ENCODE results near the gene CHI3L1.

Gene CHI3L1

GRCh38 chr1:203180611-203181330 is 5.7 kb downstream of the CHI3L1 start:
- DNase-seq = no peak

GRCh38 chr1:203179667-203180005 is 6.9 kb downstream of the CHI3L1 start:
- DNase-seq = no peak

- no peak for DNase-seq
Measured at GRCh38 chr1:203178821-203179666, 7.5 kb downstream of the CHI3L1 start.

DNA sequence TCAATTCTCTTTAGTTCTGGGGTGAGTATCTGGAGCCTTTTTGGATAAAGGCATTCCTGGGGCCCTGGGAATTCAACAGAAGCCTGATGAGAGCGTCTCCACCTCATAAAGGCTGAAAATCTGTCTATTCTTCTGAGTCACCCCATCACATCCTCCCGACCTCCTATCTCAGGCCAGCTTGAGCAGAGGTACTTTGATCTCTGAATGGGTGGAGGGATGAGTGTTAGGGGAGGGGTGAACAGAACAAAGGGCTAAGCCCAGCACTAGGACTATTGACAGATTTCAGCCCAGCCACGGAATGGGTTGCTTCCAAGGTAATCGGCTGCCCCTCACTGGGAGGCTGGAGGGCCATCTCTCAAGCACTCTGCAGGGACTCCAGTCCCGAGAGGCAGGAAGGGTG is 8.4 kb downstream of the CHI3L1 start:
- DNase-seq = no peak

- no peak for DNase-seq
Measured at GRCh38 chr1:203177470-203178039, 8.9 kb downstream of the CHI3L1 start.

DNA sequence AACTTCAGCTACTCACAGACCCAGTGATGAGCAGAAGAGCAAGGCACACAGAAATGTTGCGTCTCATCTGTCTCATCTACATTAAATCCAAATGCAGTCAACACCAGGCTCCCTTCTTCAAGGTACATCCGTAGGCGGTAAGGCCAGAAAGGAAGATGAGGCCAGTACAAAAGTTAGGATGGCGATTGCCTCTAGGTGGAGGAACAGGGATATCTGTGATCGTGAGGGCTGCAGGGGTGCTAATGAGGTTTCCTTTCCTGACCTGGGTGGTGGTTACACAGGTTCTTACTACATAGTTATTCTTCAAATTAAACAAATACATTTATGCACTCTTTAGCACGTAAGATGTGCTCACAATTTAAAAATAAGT is 9.5 kb downstream of the CHI3L1 start:
- no peak for DNase-seq

GRCh38 chr1:203176273-203177035 is 10.1 kb downstream of the CHI3L1 start:
- DNase-seq = no peak

GRCh38 chr1:203175827-203176241 is 10.7 kb downstream of the CHI3L1 start:
- no peak for DNase-seq

DNA sequence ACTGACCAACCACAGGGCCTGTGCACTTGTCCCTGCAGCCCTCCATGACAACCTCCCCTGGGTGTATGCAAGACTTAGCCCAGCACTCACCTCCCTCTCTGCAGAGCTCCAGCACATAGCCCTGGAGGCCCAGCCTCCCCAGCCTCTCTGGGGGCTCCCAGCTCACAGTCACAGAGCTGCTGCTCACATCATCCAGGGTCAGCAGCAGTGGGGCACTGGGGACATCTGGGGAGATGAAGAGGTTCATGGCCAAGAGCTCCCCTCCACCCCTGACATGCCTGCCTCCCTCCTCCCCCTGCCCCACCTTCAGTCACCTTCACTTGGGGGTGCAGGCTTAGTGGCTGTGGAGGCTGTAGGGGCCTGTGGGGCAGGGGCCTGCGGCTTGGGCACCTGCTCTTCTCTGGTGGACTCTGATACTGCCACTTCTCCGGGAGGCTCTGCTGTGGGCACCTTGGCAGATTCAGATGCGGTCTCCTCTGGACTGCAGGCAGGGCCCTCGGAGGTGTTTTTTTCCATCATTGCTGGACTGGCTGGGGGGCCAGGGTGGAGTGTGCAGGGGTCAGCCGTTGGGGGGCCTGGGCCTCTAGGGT is 11.2 kb downstream of the CHI3L1 start, which contains the start of gene MYBPH:
TSS of gene MYBPH (minus strand) at position 590 of the 590 bp plus-strand sequence. CDS start at position 519, 71 bp downstream.
- no peak for DNase-seq

DNA sequence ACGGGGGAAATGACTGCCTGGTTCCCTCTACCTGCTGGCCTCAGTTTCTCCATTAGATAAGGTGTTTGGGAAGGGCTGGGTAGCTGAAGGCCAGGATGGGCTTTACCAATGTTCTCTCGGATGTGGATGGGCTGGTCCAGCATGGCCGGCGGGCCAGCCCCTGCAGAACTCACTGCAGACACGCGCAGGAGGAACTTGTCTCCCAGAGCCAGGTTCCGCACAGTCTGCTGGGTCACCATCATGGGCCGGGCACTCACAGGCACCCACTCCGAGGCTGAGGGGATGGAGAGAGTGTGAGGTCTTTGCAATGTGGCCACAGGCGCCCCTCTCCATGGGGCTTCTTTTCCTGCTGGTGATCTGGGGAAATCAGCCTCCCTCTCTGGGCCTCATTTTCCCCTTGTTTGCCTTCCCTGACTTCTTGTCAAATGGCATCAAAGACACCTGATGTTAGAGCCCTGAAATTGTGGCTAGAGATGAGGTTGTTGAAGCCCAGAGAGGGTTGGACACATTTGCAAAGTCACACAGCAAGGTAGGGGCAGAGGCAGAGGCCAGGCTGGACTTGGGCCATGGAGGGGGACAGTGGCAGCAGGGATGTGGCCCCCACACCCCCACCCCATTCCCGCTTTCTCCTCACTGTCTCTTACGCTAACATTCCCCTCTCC is 12.0 kb downstream of the CHI3L1 start:
- no peak for DNase-seq

- no peak for DNase-seq
Measured at GRCh38 chr1:203173566-203173965, 12.9 kb downstream of the CHI3L1 start.

- no peak for DNase-seq
Measured at GRCh38 chr1:203173011-203173555, 13.4 kb downstream of the CHI3L1 start.

DNA sequence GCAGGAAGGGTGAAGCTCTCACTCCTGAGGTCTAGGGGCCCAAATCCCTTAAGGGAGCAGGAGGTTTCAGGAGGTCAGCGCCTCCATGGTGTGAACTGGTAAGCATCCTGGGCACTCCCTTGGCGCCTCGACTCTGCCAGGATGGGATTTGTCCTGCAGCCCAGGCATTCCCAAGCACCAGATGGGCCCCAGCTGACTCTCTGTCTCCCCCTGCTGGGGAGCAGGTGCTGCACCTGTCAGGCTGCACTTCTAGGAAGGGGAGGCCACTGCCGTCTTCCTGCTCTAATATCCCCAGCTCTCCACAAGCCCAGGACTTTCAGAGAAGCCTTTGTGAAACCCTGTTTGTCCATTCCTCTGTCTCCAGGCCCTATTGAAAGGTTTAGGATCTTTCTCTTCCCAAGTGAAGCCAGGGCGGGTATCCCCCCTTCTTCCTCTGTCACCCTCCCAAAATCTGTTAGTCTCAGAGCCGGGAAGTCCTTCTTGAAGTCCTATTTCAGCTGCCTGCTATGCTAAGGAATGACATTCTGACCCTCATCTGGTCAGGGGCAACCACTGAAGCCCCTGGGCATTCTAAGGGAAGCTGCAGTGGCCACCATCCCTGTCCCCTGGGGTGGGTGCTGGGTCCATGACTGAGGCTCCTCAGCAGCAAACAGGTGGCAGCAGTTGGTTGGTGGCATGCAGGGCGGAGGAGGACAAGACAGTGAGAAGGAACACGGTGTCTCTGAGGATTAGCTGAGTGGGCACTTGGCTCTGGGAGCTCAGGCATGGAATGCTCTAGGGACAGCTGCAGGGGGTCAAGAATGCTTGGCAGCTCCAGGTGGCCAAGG is 14.1 kb downstream of the CHI3L1 start:
- peak; percentile 73 for DNase-seq

GRCh38 chr1:203171341-203172183 is 14.9 kb downstream of the CHI3L1 start:
- DNase-seq = no peak

GRCh38 chr1:203170625-203171330 is 15.7 kb downstream of the CHI3L1 start:
- DNase-seq = no peak

- no peak for DNase-seq
Measured at GRCh38 chr1:203169770-203170520, 16.6 kb downstream of the CHI3L1 start.

GRCh38 chr1:203168991-203169390 is 17.5 kb downstream of the CHI3L1 start:
- DNase-seq = no peak

DNA sequence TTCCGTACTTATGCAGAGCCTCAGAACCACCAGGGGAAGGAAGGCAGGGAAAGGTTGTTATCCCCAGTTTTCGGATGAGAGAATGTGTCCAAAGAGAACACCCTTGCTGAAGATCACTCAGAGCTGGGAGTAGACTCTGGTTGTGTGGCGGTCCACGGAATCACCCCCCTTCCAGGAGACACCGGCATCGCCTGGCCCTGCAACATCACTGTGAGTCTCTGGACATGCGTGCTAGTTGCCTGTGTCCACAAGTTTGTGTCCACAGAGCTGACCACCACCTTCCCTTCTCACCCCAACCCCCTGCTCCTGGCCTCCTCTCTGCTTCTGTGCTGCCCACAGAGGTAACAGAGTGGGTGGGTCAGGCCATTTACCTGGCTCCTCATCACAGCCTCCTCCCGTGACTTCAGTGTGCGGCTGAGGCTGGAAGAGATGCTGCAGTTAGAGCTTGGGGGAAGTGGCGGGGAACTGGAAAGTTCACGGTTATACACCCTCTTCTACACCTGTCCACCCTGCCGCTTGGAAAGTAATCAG is 18.2 kb downstream of the CHI3L1 start:
- no peak for DNase-seq

- no peak for DNase-seq
Measured at GRCh38 chr1:203167913-203168200, 18.6 kb downstream of the CHI3L1 start.

All from hematopoietic multipotent progenitor cell treated with erythropoietin and hydrocortisone succinate and interleukin-3 and kit ligand, for 6 days (in vitro differentiated cells).